Measurements from ENCODE around the gene ZNF232. TPM values are rescaled to one million over a fixed set of nuclear protein-coding genes. Genes with fewer than 3 reads are reported as not detected.
A peak's percentile ranks its signal among the peaks of the same experiment; 100 is the strongest.
"Not testable (repeated sequence)": the region's sequence is repeated elsewhere in the genome, so short reads cannot be mapped to it uniquely, and the experiment has no call there.

Gene ZNF232
- total RNA-seq, 1 experiment from 2014 or later, result 5.4 TPM

GRCh38 chr17:5132503-5133225 is 21.0 kb upstream of the ZNF232 start:
- not testable (repeated sequence) for H3K9me3 ChIP-seq (replicated peaks); H3K27me3 ChIP-seq; H3K36me3 ChIP-seq; DNase-seq; H3K4me1 ChIP-seq; H3K27ac ChIP-seq; H3K4me3 ChIP-seq

GRCh38 chr17:5131799-5132502 is 20.3 kb upstream of the ZNF232 start:
- not testable (repeated sequence) for DNase-seq; H3K27me3 ChIP-seq; H3K4me3 ChIP-seq; H3K4me1 ChIP-seq; H3K27ac ChIP-seq; H3K36me3 ChIP-seq; H3K9me3 ChIP-seq (replicated peaks)

GRCh38 chr17:5131146-5131715 is 19.6 kb upstream of the ZNF232 start:
- Histone ChIP-seq H3K9me3 (replicated peaks) (no peaks in the 10 kb centered on the region), H3K36me3 (no peaks in the 10 kb centered on the region), H3K27me3 (no peaks in the 10 kb centered on the region), H3K4me1 (no peaks in the 10 kb centered on the region), H3K27ac (no peak overlapping the region), H3K4me3 (no peak overlapping the region)
- no peak for DNase-seq

GRCh38 chr17:5130687-5131086 is 19.0 kb upstream of the ZNF232 start:
- H3K27me3 ChIP-seq; H3K27ac ChIP-seq; H3K9me3 ChIP-seq (replicated peaks); H3K4me3 ChIP-seq; H3K4me1 ChIP-seq; DNase-seq; H3K36me3 ChIP-seq: not testable (repeated sequence)

DNA sequence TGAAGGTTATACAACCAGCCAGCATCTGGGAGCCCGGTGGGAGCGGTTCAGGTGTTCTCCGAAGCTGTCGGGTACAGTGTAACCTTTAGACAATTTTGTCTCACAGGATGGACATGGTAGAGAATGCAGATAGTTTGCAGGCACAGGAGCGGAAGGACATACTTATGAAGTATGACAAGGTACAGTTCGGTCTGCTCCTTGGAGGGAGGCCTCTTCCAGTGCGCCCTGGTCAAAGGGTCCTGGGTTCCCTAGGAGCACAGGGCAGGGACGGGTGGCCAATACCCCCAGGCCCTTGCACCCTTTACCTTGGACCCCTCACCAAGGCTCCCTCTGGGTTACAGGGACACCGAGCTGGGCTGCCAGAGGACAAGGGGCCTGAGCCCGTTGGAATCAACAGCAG is 18.6 kb upstream of the ZNF232 start:
- DNase-seq; H3K27me3 ChIP-seq; H3K4me3 ChIP-seq; H3K27ac ChIP-seq; H3K4me1 ChIP-seq; H3K36me3 ChIP-seq; H3K9me3 ChIP-seq (replicated peaks): not testable (repeated sequence)

GRCh38 chr17:5129770-5130169 is 18.1 kb upstream of the ZNF232 start:
- H3K9me3 ChIP-seq (replicated peaks); H3K27ac ChIP-seq; DNase-seq; H3K36me3 ChIP-seq; H3K4me3 ChIP-seq; H3K4me1 ChIP-seq; H3K27me3 ChIP-seq: not testable (repeated sequence)

DNA sequence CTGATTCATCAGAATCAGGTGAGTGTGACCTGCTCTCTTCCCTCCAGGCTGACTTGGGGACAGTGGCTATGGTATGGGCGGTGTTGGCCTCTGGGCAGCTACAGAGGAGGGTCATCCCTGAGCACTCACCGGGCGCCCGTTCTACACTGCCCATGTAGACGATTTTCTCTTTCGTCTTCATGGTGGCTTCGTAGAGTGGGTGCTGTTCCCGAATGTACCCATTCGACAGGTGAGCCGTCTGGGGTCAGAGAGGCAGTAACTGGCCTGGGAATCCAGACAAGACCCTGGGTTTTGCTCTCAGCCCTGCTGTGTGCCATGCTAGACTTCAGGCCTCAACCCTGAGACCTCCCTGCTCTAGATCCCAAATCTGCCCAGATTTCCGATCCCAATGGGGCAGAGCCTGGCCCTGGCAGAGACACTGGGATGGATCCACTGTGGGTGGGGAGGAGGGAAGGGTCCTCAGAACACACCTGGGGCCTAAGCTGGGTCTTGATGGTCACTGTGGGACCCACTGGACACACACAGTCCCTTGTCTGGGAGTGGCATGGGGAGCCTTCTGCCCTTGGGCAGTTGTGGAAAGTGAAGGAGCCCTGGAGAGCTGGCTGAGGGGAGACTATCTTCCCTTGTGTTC is 17.3 kb upstream of the ZNF232 start:
- H3K27ac ChIP-seq, result no peak overlapping the region
- H3K4me1 ChIP-seq, result no peaks in the 10 kb centered on the region
- H3K27me3 ChIP-seq, result no peaks in the 10 kb centered on the region
- no peak for DNase-seq
- no peak overlapping the region for H3K4me3 ChIP-seq
- H3K9me3 ChIP-seq (replicated peaks), result no peaks in the 10 kb centered on the region
- no peaks in the 10 kb centered on the region for H3K36me3 ChIP-seq

GRCh38 chr17:5128387-5128786 is 16.7 kb upstream of the ZNF232 start:
- not testable (repeated sequence) for H3K27me3 ChIP-seq; H3K9me3 ChIP-seq (replicated peaks); H3K4me1 ChIP-seq; H3K36me3 ChIP-seq; DNase-seq; H3K27ac ChIP-seq; H3K4me3 ChIP-seq

DNA sequence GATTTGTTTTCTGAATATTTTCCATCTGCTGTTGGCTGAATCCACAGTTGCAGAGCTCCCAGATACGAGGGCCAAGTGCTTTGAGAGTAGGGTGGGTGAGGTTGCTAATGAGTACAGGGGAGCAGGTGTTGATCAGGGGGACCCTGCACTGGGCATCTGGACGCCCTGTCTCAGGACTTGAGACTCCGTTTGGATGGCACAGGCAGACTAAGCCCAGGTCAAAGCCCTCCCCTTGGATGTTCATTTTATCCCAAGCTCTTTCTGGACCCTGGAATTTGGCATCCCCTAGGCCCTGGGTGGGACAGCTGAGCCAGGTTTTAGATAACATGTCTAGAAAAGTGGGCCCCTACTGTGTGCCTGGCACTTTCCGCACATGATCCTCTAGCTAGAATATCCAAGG is 16.2 kb upstream of the ZNF232 start:
- Histone ChIP-seq H3K27ac (no peak overlapping the region), H3K36me3 (no peaks in the 10 kb centered on the region), H3K9me3 (replicated peaks) (no peaks in the 10 kb centered on the region), H3K4me1 (no peaks in the 10 kb centered on the region), H3K27me3 (no peaks in the 10 kb centered on the region), H3K4me3 (no peak overlapping the region)
- DNase-seq, result no peak

DNA sequence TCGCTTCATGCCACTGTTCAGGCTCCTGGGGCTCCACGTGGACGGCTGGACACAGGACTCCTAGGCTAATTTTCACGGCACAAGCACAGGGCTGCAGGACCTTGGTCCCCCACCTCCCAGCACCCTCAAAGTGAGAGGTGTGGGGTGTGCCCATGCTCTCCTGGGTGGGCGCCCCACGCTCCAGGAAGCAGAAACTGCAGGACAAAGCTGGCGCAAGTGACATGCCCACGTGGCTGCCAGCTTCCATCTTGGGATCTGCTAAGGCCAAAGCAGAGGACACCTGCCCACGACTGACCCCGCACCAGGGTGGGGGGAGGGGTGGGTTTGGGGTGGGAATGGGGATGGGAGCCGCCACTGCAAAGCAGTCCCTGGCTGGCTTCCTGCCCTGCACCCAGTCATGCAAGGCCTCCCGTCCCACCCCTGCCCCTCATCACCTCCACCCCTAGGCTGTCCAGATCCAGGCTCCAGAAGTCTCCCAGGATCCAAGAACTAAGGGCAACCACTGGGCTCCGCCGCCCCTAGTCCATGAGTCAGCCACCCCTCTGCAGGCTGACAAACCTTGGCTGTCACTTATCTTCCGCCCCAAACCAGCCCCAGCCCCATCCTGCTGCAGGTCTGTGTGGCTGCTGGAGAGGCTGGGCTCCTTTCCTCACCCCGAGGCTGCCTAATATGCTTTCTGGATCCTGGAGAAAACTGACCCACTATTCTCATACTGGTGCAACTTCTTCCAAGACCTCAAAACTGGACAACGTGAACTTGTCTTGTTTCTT is 15.2 kb upstream of the ZNF232 start:
- no peak for DNase-seq
- no peaks in the 10 kb centered on the region for H3K27me3 ChIP-seq
- H3K27ac ChIP-seq, result no peak overlapping the region
- H3K9me3 ChIP-seq (replicated peaks), result no peaks in the 10 kb centered on the region
- H3K4me3 ChIP-seq, result no peak overlapping the region
- H3K36me3 ChIP-seq, result no peaks in the 10 kb centered on the region
- no peaks in the 10 kb centered on the region for H3K4me1 ChIP-seq

- H3K27me3 ChIP-seq; H3K27ac ChIP-seq; DNase-seq; H3K4me3 ChIP-seq; H3K9me3 ChIP-seq (replicated peaks); H3K4me1 ChIP-seq; H3K36me3 ChIP-seq: not testable (repeated sequence)
These were observed 13.2 kb upstream of the ZNF232 start for GRCh38 chr17:5124896-5125295.

DNA sequence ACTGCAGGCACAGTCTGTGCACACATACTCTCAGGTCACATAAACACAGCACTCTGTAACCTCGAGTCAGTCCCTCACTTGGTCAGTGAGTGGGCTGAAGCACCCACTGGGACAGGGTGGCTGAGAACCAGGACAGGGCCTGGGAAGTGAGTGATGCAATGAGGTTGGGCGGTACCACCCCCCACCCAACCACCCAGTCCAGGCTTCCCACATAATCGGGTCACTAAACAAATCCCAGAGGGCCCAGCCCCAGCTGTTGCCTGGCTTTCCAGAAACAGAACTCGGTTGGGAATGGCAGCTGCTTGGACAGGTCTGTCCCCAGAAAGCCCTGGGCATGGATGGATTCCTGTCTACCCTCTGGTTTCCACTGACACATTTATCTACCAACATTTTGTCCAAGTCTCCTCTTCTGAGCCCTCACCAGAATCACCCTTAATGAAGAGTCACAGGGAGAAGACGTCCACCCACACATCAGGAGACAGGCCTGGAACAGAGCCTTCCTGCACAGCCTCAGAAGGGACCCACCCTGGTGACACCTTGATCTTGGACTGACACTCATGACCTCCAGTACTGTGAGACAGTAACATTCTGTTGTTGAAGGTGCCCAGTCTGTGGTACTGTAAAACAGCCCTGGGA is 12.6 kb upstream of the ZNF232 start:
- not testable (repeated sequence) for H3K4me3 ChIP-seq, H3K4me1 ChIP-seq
- DNase-seq, result peak; percentile 55 to 57

GRCh38 chr17:5123343-5124124 is 11.9 kb upstream of the ZNF232 start:
- peaks cover 8% of the 10 kb centered on the region for H3K4me1 ChIP-seq
- DNase-seq, result no peak
- H3K4me3 ChIP-seq, result no peak overlapping the region
- H3K27ac ChIP-seq, result no peak overlapping the region
- H3K27me3 ChIP-seq, result no peaks in the 10 kb centered on the region
- H3K36me3 ChIP-seq, result no peaks in the 10 kb centered on the region
- no peaks in the 10 kb centered on the region for H3K9me3 ChIP-seq (replicated peaks)

More for the DNA sequence above, 12.6 kb upstream of the ZNF232 start:
- H3K27me3 ChIP-seq; H3K27ac ChIP-seq; H3K9me3 ChIP-seq (replicated peaks); H3K36me3 ChIP-seq: not testable (repeated sequence)

Measured in SJCRH30 (cell line).